ACC112 (cell line): ENCODE data around the gene ERMAP.
A peak's percentile ranks its signal among the peaks of the same experiment; 100 is the strongest.

Source experiments
- H2AFZ ChIP-seq: fragments of 200-600 bp; sonication (generic); one replicate; pipeline ENCODE4 v1.6.0; 2017; ENCODE audit warnings: antibody characterized with exemption, low read length; ENCODE audit not compliant: unreplicated experiment
- H3K27ac ChIP-seq: fragments of 200-600 bp; sonication (generic); 2 replicates; pipeline ENCODE4 v1.5.1; 2014; ENCODE audit warnings: low read depth, mild to moderate bottlenecking, antibody characterized with exemption, low read length, moderate library complexity
- H3K27me3 ChIP-seq: fragments of 200-600 bp; sonication (generic); 2 replicates; pipeline ENCODE4 v1.6.1; 2014; ENCODE audit warnings: mild to moderate bottlenecking, antibody characterized with exemption, low read length, moderate library complexity, mixed read lengths; ENCODE audit not compliant: insufficient read depth
- H3K36me3 ChIP-seq: fragments of 200-600 bp; sonication (generic); 2 replicates; pipeline ENCODE4 v1.6.1; 2016; ENCODE audit warnings: mild to moderate bottlenecking, antibody characterized with exemption, low read length, moderate library complexity, mixed read lengths; ENCODE audit not compliant: insufficient read depth
- H3K4me1 ChIP-seq: fragments of 200-600 bp; sonication (generic); one replicate; pipeline ENCODE4 v1.6.1; 2016; ENCODE audit warnings: low read length, mixed read lengths; ENCODE audit not compliant: insufficient read depth, unreplicated experiment, control insufficient read depth
- H3K4me3 ChIP-seq: fragments of 200-600 bp; sonication (generic); 2 replicates; pipeline ENCODE4 v1.5.1; 2014; ENCODE audit warnings: mild to moderate bottlenecking, low read depth, low read length
- H3K79me2 ChIP-seq: fragments of 200-600 bp; sonication (generic); one replicate; pipeline ENCODE4 v1.6.0; 2016; ENCODE audit warnings: low read length; ENCODE audit not compliant: control insufficient read depth, unreplicated experiment, insufficient read depth

ERMAP gene

GRCh38 chr1:42783092-42783491 is 33.8 kb upstream of the ERMAP start:
- Histone ChIP-seq H3K36me3 (no peaks in the 10 kb centered on the region), H3K4me3 (no peak overlapping the region), H3K27me3 (no peaks in the 10 kb centered on the region), H3K27ac (no peak overlapping the region), H3K79me2 (no peaks in the 10 kb centered on the region), H3K4me1 (peaks cover 6% of the 10 kb centered on the region), H2AFZ (no peak overlapping the region)

GRCh38 chr1:42784547-42784945 is 32.4 kb upstream of the ERMAP start:
- Histone ChIP-seq H3K79me2 (no peaks in the 10 kb centered on the region), H2AFZ (no peak overlapping the region), H3K27ac (no peak overlapping the region), H3K4me3 (0 out of 2 replicates have a peak overlapping the region, but pooled peaks have one; percentile 74), H3K36me3 (no peaks in the 10 kb centered on the region), H3K4me1 (peaks cover 6% of the 10 kb centered on the region), H3K27me3 (no peaks in the 10 kb centered on the region)

GRCh38 chr1:42784946-42785693 is 31.8 kb upstream of the ERMAP start, which contains the start of gene TMEM269:
Gene TMEM269 (plus strand): TSS chr1:42784991. CDS start chr1:42789894, 4,903 bp downstream.
- no peaks in the 10 kb centered on the region for H3K36me3 ChIP-seq
- H3K4me3 ChIP-seq = peak within 1 kb of the TSS; percentile 74
- no peak within 1 kb of the TSS for H3K27ac ChIP-seq
- H3K27me3 ChIP-seq = no peaks in the 10 kb centered on the region
- no peaks in the 10 kb centered on the region for H3K79me2 ChIP-seq
- peak within 1 kb of the TSS; percentile 81 for H2AFZ ChIP-seq
- H3K4me1 ChIP-seq = peaks cover 6% of the 10 kb centered on the region

GRCh38 chr1:42786097-42786496 is 30.8 kb upstream of the ERMAP start:
- no peak overlapping the region for H3K4me3 ChIP-seq
- H3K27me3 ChIP-seq = no peaks in the 10 kb centered on the region
- H2AFZ ChIP-seq = no peak overlapping the region
- no peak overlapping the region for H3K27ac ChIP-seq
- H3K36me3 ChIP-seq = no peaks in the 10 kb centered on the region
- H3K79me2 ChIP-seq = no peaks in the 10 kb centered on the region
- H3K4me1 ChIP-seq = peaks cover 6% of the 10 kb centered on the region

GRCh38 chr1:42788021-42788420 is 28.9 kb upstream of the ERMAP start:
- H2AFZ ChIP-seq = no peak overlapping the region
- no peaks in the 10 kb centered on the region for H3K79me2 ChIP-seq
- H3K36me3 ChIP-seq = no peaks in the 10 kb centered on the region
- H3K4me1 ChIP-seq = peaks cover 6% of the 10 kb centered on the region
- no peak overlapping the region for H3K27ac ChIP-seq
- no peak overlapping the region for H3K4me3 ChIP-seq
- no peaks in the 10 kb centered on the region for H3K27me3 ChIP-seq

- Histone ChIP-seq H3K4me3 (no peak overlapping the region), H3K27ac (no peak overlapping the region), H3K36me3 (no peaks in the 10 kb centered on the region), H2AFZ (no peak overlapping the region), H3K79me2 (no peaks in the 10 kb centered on the region), H3K27me3 (no peaks in the 10 kb centered on the region), H3K4me1 (no peaks in the 10 kb centered on the region)
Observed at GRCh38 chr1:42793824-42794223, 23.1 kb upstream of the ERMAP start.

- Histone ChIP-seq H2AFZ (no peak overlapping the region), H3K27me3 (no peaks in the 10 kb centered on the region), H3K36me3 (no peaks in the 10 kb centered on the region), H3K4me3 (no peak overlapping the region), H3K79me2 (no peaks in the 10 kb centered on the region), H3K4me1 (no peaks in the 10 kb centered on the region), H3K27ac (no peak overlapping the region)
Observed at GRCh38 chr1:42797414-42797813, 19.5 kb upstream of the ERMAP start.

GRCh38 chr1:42797979-42798378 is 18.9 kb upstream of the ERMAP start:
- Histone ChIP-seq H3K4me1 (no peaks in the 10 kb centered on the region), H3K27ac (no peak overlapping the region), H3K27me3 (no peaks in the 10 kb centered on the region), H3K4me3 (no peak overlapping the region), H3K79me2 (no peaks in the 10 kb centered on the region), H3K36me3 (no peaks in the 10 kb centered on the region), H2AFZ (no peak overlapping the region)

GRCh38 chr1:42801832-42802473 is 15.0 kb upstream of the ERMAP start:
- H3K79me2 ChIP-seq = no peaks in the 10 kb centered on the region
- H2AFZ ChIP-seq = no peak overlapping the region
- H3K27me3 ChIP-seq = no peaks in the 10 kb centered on the region
- no peak overlapping the region for H3K27ac ChIP-seq
- no peaks in the 10 kb centered on the region for H3K36me3 ChIP-seq
- H3K4me1 ChIP-seq = no peaks in the 10 kb centered on the region
- H3K4me3 ChIP-seq = no peak overlapping the region

- Histone ChIP-seq H3K79me2 (no peaks in the 10 kb centered on the region), H3K27ac (no peak overlapping the region), H3K36me3 (no peaks in the 10 kb centered on the region), H3K4me3 (no peak overlapping the region), H3K27me3 (no peaks in the 10 kb centered on the region), H2AFZ (no peak overlapping the region), H3K4me1 (no peaks in the 10 kb centered on the region)
Observed at GRCh38 chr1:42806171-42806570, 10.8 kb upstream of the ERMAP start.

- H3K79me2 ChIP-seq = no peaks in the 10 kb centered on the region
- H3K27ac ChIP-seq = no peak overlapping the region
- no peak overlapping the region for H2AFZ ChIP-seq
- no peaks in the 10 kb centered on the region for H3K36me3 ChIP-seq
- H3K27me3 ChIP-seq = no peaks in the 10 kb centered on the region
- no peaks in the 10 kb centered on the region for H3K4me1 ChIP-seq
- no peak overlapping the region for H3K4me3 ChIP-seq
Observed at GRCh38 chr1:42806593-42806992, 10.3 kb upstream of the ERMAP start.
